RWPE2 (cell line): ENCODE measurements around the gene MUC5B.

ENCODE experiments used
- ATAC-seq: fragments of 200-7000 bp; cut with Tn5 transposase; 3 replicates; pipeline ENCODE4 v1.9.1; 2021; ENCODE audit warnings: low read depth
- DNase-seq: peaks from one replicate; pipeline ENCODE4 v3.0.0-alpha.2; 2020; ENCODE audit warnings: low spot score
- H3K27ac ChIP-seq: fragments of 450-650 bp; 2 replicates; pipeline ENCODE4 v1.5.1; 2017; ENCODE audit warnings: mild to moderate bottlenecking; ENCODE audit not compliant: poor library complexity, severe bottlenecking
- H3K27me3 ChIP-seq: fragments of 250-450 bp; sonication (Bioruptor Pico); 2 replicates; pipeline ENCODE4 v1.5.1; 2021; ENCODE audit warnings: mild to moderate bottlenecking, moderate library complexity; ENCODE audit not compliant: insufficient read depth, poor library complexity, severe bottlenecking
- H3K36me3 ChIP-seq: fragments of 250-450 bp; sonication (Bioruptor Pico); 2 replicates; pipeline ENCODE4 v1.5.1; 2020; ENCODE audit warnings: low read depth, mild to moderate bottlenecking, moderate library complexity
- H3K4me1 ChIP-seq: fragments of 250-450 bp; sonication (Bioruptor Pico); 2 replicates; pipeline ENCODE4 v1.5.1; 2021; ENCODE audit warnings: mild to moderate bottlenecking, moderate library complexity; ENCODE audit not compliant: insufficient read depth, poor library complexity, severe bottlenecking
- H3K4me3 ChIP-seq: fragments of 250-450 bp; sonication (Bioruptor Pico); 2 replicates; pipeline ENCODE4 v1.5.1; 2021; ENCODE audit warnings: mild to moderate bottlenecking, moderate library complexity; ENCODE audit not compliant: severe bottlenecking
- H3K9me3 ChIP-seq: fragments of 250-450 bp; sonication (Bioruptor Pico); 2 replicates; pipeline ENCODE4 v1.5.1; 2021; ENCODE audit warnings: mild to moderate bottlenecking, moderate library complexity; ENCODE audit not compliant: severe bottlenecking
- TF ChIP-seq, protein P1 (sequence below): fragments of 450-650 bp; IDR thresholded peaks from one replicate; pipeline ENCODE4 v1.5.1; 2017; ENCODE audit warnings: mild to moderate bottlenecking, moderate library complexity; ENCODE audit not compliant: poor library complexity, severe bottlenecking

MUC5B gene

DNA sequence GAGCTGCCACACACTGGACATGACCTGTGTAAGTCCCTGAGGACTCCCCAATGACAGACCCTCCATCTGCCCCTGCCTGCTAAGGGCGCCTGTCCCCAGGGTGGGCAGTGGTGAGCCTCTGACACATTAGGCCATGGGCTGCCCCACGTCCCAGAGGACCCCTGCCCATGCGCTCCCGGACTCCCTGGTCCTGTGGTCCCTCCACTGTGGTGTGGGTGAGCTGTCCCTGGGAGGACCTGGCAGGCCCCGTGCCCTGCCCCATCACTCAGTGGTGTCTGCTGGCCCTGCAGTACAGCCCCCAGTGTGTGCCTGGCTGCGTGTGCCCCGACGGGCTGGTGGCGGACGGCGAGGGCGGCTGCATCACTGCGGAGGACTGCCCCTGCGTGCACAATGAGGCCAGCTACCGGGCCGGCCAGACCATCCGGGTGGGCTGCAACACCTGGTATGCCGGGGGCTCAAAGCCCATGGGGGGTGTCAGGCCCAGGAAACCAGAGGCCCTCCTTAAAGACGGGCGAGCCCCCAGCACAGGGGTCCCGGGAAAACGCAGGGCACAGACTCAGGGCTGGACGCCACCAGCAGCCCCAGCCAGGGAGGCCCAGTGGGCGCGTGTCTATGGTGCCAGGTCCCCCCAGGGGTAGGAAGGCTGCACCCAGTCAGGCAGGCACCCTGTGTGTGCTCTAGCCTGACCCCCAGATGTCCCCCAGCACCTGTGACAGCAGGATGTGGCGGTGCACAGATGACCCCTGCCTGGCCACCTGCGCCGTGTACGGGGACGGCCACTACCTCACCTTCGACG, 46.4 kb upstream of the MUC5B start:
- H3K36me3 ChIP-seq, result no peaks in the 10 kb centered on the region
- no peaks in the 10 kb centered on the region for H3K27me3 ChIP-seq
- ATAC-seq, result no peak
- TF ChIP-seq, protein P1, sequence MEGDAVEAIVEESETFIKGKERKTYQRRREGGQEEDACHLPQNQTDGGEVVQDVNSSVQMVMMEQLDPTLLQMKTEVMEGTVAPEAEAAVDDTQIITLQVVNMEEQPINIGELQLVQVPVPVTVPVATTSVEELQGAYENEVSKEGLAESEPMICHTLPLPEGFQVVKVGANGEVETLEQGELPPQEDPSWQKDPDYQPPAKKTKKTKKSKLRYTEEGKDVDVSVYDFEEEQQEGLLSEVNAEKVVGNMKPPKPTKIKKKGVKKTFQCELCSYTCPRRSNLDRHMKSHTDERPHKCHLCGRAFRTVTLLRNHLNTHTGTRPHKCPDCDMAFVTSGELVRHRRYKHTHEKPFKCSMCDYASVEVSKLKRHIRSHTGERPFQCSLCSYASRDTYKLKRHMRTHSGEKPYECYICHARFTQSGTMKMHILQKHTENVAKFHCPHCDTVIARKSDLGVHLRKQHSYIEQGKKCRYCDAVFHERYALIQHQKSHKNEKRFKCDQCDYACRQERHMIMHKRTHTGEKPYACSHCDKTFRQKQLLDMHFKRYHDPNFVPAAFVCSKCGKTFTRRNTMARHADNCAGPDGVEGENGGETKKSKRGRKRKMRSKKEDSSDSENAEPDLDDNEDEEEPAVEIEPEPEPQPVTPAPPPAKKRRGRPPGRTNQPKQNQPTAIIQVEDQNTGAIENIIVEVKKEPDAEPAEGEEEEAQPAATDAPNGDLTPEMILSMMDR, result no peak
- no peak overlapping the region for H3K27ac ChIP-seq
- H3K9me3 ChIP-seq, result no peaks in the 10 kb centered on the region
- no peak overlapping the region for H3K4me3 ChIP-seq
- no peak for DNase-seq
- no peaks in the 10 kb centered on the region for H3K4me1 ChIP-seq

DNA sequence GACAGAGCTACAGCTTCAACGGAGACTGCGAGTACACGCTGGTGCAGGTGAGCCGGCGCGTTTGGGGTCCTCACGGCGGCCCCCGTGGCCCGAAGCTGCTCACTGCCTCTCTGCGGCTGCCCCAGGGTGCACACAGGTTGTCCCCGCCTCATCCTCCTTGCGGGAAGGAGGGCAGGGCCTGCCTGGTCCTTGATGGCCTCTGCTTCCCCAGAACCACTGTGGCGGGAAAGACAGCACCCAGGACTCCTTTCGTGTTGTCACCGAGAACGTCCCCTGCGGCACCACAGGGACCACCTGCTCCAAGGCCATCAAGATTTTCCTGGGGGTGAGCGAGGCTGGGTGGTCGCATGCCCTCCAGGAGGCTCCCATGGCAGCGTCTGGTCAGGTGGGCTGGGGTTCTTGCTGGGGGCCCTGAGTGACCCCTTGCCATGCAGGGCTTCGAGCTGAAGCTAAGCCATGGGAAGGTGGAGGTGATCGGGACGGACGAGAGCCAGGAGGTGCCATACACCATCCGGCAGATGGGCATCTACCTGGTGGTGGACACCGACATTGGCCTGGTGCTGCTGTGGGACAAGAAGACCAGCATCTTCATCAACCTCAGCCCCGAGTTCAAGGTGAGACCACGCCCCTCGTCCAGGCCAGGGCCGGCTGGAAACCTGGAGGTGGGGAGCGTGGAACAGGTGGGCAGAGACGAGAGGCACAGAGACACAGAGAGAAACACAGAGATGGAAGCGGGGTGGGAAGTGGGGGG, 45.7 kb upstream of the MUC5B start:
- TF ChIP-seq, protein P1, result no peak
- Histone ChIP-seq H3K9me3 (no peaks in the 10 kb centered on the region), H3K27me3 (no peaks in the 10 kb centered on the region), H3K4me1 (no peaks in the 10 kb centered on the region), H3K4me3 (no peak overlapping the region), H3K27ac (no peak overlapping the region), H3K36me3 (no peaks in the 10 kb centered on the region)
- DNase-seq, result no peak
- ATAC-seq, result no peak

DNA sequence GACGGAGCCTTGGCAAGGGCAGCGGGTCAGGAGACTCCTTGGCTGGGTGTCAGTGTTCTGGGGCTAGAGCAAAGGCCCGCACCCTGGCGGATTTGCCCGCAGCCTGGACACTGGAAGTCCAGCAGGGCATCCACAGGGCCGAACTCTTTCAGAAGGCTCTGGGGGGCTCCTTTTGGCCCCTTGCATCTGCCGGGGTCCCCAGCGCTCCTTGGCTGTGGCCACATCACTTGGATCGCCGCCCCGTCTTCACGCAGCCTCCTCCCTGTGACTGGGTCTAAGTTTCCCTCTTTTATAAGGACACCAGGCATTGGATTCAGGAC, 45.1 kb upstream of the MUC5B start:
- H3K4me1 ChIP-seq, result no peaks in the 10 kb centered on the region
- H3K9me3 ChIP-seq, result no peaks in the 10 kb centered on the region
- TF ChIP-seq, protein P1, result no peak
- H3K4me3 ChIP-seq, result no peak overlapping the region
- no peak overlapping the region for H3K27ac ChIP-seq
- no peak for DNase-seq
- H3K36me3 ChIP-seq, result no peaks in the 10 kb centered on the region
- ATAC-seq, result no peak
- H3K27me3 ChIP-seq, result no peaks in the 10 kb centered on the region

DNA sequence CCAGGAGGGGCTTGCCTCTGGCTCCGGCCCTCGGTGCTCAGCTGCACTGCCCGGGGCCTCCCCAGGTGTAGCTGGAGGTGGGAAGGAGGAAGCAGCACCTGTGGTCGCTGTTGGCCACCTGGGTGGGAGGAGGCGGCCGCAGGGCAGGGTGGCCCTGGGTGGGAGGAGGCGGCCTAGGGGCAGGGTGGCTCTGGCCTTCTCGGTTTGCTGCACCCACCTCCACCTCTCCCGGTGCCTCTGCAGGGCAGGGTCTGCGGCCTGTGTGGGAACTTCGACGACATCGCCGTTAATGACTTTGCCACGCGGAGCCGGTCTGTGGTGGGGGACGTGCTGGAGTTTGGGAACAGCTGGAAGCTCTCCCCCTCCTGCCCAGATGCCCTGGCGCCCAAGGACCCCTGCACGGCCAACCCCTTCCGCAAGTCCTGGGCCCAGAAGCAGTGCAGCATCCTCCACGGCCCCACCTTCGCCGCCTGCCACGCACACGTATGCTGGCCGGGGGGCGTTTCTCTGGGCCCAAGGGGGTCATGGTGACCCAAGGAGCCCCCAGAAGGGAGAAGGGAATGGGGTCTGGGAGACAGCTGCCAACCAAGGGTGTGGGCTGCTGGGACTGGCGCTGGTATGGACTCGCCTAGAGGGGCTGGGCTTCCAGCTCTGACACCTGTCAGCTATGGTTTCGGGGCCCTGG, 44.5 kb upstream of the MUC5B start:
- H3K4me1 ChIP-seq, result no peaks in the 10 kb centered on the region
- H3K27me3 ChIP-seq, result no peaks in the 10 kb centered on the region
- H3K9me3 ChIP-seq, result no peaks in the 10 kb centered on the region
- H3K4me3 ChIP-seq, result no peak overlapping the region
- ATAC-seq (no peak), DNase-seq (no peak)
- no peaks in the 10 kb centered on the region for H3K36me3 ChIP-seq
- no peak overlapping the region for H3K27ac ChIP-seq
- TF ChIP-seq, protein P1, result no peak
